ENCODE data around the gene NPIPB2.
"Not testable (repeated sequence)": the region's sequence is repeated elsewhere in the genome, so short reads cannot be mapped to it uniquely, and the experiment has no call there.

NPIPB2 gene

DNA sequence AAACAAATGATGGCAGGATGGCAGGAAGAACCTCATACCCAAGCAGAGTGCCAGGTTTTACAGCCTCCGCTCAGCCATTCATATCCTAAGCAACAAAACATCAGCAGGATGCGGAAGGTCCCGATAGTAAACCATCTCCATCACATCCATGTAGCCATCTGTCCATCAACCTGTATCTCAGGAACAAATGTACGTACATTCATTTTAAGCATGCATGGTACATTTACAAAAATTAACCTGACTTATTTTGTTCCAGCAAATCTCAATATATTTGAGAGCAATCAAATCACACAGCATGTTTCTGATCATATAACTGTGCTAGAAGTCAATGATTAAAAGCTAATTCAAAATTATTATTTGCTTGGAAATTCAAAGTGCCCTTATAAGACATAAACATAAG lies at the start of gene NPIPB2:
TSS of gene NPIPB2 (minus strand) at position 101 of the 400 bp plus-strand sequence. CDS start at position 101, 0 bp downstream.
- CTCF ChIA-PET; POLR2A ChIA-PET; DNase-seq (ENCODE audit: extremely low spot score): not testable (repeated sequence)

DNA sequence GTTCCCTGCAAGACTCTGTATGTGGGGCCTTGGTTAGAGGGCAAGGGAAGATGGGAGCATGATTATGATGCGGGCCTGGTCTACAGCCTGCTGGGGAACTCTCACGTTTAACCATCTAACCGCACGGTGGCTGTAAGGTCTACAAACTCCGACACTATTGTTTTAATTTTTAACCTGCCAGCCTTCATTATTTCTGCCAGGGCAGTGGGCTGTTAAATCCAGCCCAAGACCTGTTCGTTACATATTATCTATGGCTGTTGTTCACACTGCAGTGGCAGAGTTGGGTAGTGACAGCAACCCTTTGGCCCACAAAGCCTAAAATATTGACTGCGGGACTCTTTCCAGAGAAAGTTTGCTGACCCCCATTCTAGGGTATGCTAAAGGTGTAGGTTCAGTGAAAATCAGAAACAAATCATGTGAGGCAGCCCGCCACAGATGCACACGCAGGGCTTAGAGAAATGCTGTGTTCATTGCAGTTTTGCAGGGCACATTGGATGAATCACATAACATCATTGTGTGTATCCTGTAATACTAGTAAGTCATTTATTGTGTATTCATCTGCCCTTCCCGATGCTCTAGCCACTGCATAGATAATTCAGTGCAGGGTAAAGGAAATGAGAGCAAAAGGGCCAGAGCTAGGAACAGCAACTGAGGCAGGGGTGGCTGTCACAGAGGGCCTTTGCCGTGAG lies 49.0 kb upstream of the NPIPB2 start:
- ChIA-PET CTCF (interaction anchor here (0.6 kb wide), 1 partner anchor 104 kb away, joined by 3 read pairs; no protein-coding TSS in a partner anchor), POLR2A (no interaction called here)
- DNase-seq (ENCODE audit: extremely low spot score) = no peak
- TF ChIP-seq ELF4 (IDR thresholded peaks at IDR 0.05) (no peak), BHLHE40 (IDR thresholded peaks at IDR 0.05; ENCODE audit: borderline replicate concordance) (no peak), ARNT (IDR thresholded peaks at IDR 0.05) (no peak), FOXA1 (IDR thresholded peaks at IDR 0.05) (no peak), FOXM1 (IDR thresholded peaks at IDR 0.05; ENCODE audit: borderline replicate concordance) (no peak), TARDBP (IDR thresholded peaks at IDR 0.05) (no peak), SUZ12 (IDR thresholded peaks at IDR 0.05) (no peak), LEF1 (IDR thresholded peaks at IDR 0.05; ENCODE audit: borderline replicate concordance) (no peak)

DNA sequence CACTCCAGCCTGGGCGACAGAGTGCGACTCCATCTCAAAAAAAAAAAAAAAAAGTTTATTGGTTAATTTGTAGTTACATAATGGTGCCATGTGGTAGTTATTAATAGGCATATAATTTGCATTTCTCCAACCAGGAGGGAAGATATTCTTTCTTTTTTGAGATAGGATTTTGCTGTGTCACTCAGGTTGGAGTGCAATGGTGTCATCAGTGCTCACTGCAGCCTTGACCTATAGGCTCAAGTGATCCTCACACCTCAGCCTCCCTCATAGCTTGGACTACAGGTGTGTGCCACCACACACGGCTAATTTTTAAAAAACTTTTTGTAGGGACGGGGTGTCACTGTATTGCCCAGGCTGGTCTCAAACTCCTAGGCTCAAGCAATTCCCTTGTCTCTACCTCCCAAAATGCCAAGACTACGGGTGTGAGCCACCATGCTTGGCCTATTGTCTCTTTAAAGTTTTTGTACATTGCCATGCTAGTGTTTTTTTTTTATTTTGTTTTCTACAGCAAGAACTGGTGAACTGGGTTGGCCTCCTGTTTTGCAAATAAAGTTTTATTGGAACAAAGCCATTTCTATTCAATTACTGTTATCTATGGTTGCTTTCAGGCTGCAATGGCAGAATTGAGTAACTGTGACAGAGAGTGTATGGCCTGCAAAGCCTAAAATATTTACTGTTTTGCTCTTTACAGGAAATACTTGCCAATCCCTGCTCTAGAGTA lies 46.6 kb upstream of the NPIPB2 start:
- POLR2A ChIA-PET = no interaction called here
- no peak for DNase-seq (ENCODE audit: extremely low spot score)
- TF ChIP-seq, protein P1, sequence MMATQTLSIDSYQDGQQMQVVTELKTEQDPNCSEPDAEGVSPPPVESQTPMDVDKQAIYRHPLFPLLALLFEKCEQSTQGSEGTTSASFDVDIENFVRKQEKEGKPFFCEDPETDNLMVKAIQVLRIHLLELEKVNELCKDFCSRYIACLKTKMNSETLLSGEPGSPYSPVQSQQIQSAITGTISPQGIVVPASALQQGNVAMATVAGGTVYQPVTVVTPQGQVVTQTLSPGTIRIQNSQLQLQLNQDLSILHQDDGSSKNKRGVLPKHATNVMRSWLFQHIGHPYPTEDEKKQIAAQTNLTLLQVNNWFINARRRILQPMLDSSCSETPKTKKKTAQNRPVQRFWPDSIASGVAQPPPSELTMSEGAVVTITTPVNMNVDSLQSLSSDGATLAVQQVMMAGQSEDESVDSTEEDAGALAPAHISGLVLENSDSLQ (IDR thresholded peaks at IDR 0.05) = no peak
- no peak for TF ChIP-seq FOXA1 (IDR thresholded peaks at IDR 0.05)
- TF ChIP-seq CTBP1 (IDR thresholded peaks at IDR 0.05; ENCODE audit: borderline replicate concordance) = no peak
- TF ChIP-seq FOXM1 (IDR thresholded peaks at IDR 0.05; ENCODE audit: borderline replicate concordance) = no peak
- TF ChIP-seq NFRKB (IDR thresholded peaks at IDR 0.05) = no peak
- no peak for TF ChIP-seq LEF1 (IDR thresholded peaks at IDR 0.05; ENCODE audit: borderline replicate concordance)
- no peak for TF ChIP-seq BHLHE40 (IDR thresholded peaks at IDR 0.05; ENCODE audit: borderline replicate concordance)
- TF ChIP-seq SP1 (IDR thresholded peaks at IDR 0.05) = no peak
- no peak for TF ChIP-seq SUZ12 (IDR thresholded peaks at IDR 0.05)
- no peak for TF ChIP-seq ZNF384 (IDR thresholded peaks at IDR 0.05)
- no peak for TF ChIP-seq L3MBTL2 (conservative IDR thresholded peaks at IDR 0.05)
- TF ChIP-seq ELF4 (IDR thresholded peaks at IDR 0.05) = no peak
- no peak for TF ChIP-seq HDGF (IDR thresholded peaks at IDR 0.05; ENCODE audit: borderline replicate concordance)
- no peak for TF ChIP-seq FOXK2 (IDR thresholded peaks at IDR 0.05)
- no peak for TF ChIP-seq TARDBP (IDR thresholded peaks at IDR 0.05)
- CTCF ChIA-PET = no interaction called here

DNA sequence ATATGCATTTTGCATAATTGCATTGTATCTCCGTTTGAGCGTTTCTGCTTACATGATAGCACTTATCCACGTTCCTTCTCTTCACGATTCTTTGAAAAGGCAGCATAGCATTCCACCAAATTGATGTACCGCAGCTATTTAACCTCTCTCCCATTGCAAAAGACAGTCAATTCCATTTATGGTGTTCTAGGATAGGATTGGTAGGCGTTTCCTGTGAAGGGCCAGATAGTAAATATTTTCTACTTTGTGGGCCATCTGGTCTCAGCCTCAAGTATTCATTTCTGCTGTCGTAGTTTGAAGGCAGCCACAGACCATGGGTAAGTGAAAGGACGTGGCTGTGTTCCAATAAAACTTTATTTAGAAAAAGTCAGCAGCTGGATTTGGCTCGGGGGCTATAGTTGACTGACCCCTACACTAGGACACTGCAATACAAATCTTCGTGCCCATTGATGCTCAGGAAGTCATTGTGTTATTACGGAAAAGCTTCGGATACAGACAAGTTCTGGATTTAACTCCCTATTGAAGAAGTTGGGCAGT lies 44.7 kb upstream of the NPIPB2 start:
- ChIA-PET CTCF (no interaction called here), POLR2A (interaction anchor here (0.6 to 0.8 kb wide), 2 partner anchors 10 to 23 kb away, joined by 3 to 4 read pairs; partner anchors contain the start of gene SNX29)
- no peak for TF ChIP-seq SUZ12 (IDR thresholded peaks at IDR 0.05)
- TF ChIP-seq ARNT (IDR thresholded peaks at IDR 0.05) = no peak
- TF ChIP-seq L3MBTL2 (conservative IDR thresholded peaks at IDR 0.05) = no peak
- no peak for TF ChIP-seq HDGF (IDR thresholded peaks at IDR 0.05; ENCODE audit: borderline replicate concordance)
- no peak for TF ChIP-seq FOXM1 (IDR thresholded peaks at IDR 0.05; ENCODE audit: borderline replicate concordance)
- TF ChIP-seq BHLHE40 (IDR thresholded peaks at IDR 0.05; ENCODE audit: borderline replicate concordance) = no peak
- no peak for TF ChIP-seq ELF4 (IDR thresholded peaks at IDR 0.05)
- no peak for TF ChIP-seq NFRKB (IDR thresholded peaks at IDR 0.05)
- TF ChIP-seq SP1 (IDR thresholded peaks at IDR 0.05) = no peak
- no peak for DNase-seq (ENCODE audit: extremely low spot score)

DNA sequence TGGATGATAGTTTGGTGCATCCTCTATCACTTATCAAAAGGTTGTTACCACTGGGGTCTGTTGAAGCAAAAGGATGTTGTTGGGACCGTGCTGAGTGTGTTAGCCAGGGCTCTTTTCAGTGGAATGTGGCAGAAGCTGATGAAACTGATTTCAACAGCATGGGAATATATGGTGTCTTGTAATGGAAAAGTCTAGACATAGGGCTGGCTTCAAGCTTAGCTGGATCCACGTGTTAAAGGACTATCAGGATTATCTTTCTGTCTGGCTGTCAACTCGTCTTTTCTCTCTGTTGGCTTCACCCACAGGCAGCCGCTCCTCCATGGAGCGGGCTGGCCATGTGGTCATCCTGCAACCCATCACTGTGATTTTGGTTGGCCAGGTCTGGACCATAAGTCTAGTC lies 43.4 kb upstream of the NPIPB2 start:
- no peak for TF ChIP-seq FOXK2 (IDR thresholded peaks at IDR 0.05)
- TF ChIP-seq, protein P1 (IDR thresholded peaks at IDR 0.05) = no peak
- no peak for DNase-seq (ENCODE audit: extremely low spot score)
- POLR2A ChIA-PET = interaction anchor here (0.7 kb wide), 1 partner anchor 9 kb away, joined by 4 read pairs; the partner anchor contains the start of gene SNX29
- CTCF ChIA-PET = no interaction called here

DNA sequence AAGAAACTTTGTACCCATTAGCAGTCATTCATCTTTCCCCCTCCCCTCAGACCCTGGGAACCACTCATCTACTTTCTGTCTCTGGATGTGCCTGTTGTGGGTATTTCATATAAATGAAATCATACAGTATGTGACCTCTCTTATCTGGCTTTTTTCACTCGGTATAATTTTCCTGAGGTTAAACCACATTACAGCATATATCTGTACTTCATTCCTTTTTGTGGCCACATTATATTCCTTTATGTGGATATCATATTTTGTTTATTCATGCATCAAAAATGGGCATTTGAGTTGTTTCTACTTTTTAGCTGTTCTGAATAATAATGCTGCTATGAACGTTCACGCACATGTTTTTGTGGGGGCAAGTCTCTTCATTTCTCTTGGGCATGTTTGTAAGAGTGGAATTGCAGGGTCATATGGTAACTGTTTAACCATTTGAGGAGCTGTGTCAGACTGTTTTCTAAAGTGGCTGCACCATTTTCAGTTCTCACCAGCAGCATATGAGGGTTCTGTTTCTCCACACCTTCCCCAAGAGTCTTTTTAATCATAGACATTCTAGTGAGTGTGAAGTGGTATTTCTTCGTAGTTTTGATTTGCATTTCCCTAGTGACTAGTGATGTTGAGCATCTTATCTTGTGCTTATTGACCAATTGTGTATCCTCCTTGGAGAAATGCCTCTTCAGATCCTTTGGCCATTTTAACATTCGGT lies 38.4 kb upstream of the NPIPB2 start:
- TF ChIP-seq SP1 (IDR thresholded peaks at IDR 0.05) = no peak
- TF ChIP-seq CTBP1 (IDR thresholded peaks at IDR 0.05; ENCODE audit: borderline replicate concordance) = no peak
- TF ChIP-seq, protein P1 (IDR thresholded peaks at IDR 0.05) = no peak
- TF ChIP-seq ELF4 (IDR thresholded peaks at IDR 0.05) = no peak
- TF ChIP-seq FOXK2 (IDR thresholded peaks at IDR 0.05) = no peak
- TF ChIP-seq FOXA1 (IDR thresholded peaks at IDR 0.05) = no peak
- no peak for TF ChIP-seq BHLHE40 (IDR thresholded peaks at IDR 0.05; ENCODE audit: borderline replicate concordance)
- TF ChIP-seq ARNT (IDR thresholded peaks at IDR 0.05) = no peak
- no peak for TF ChIP-seq ZNF384 (IDR thresholded peaks at IDR 0.05)
- TF ChIP-seq NFRKB (IDR thresholded peaks at IDR 0.05) = no peak
- TF ChIP-seq FOXM1 (IDR thresholded peaks at IDR 0.05; ENCODE audit: borderline replicate concordance) = no peak
- TF ChIP-seq SUZ12 (IDR thresholded peaks at IDR 0.05) = no peak
- no peak for TF ChIP-seq L3MBTL2 (conservative IDR thresholded peaks at IDR 0.05)
- TF ChIP-seq TARDBP (IDR thresholded peaks at IDR 0.05) = no peak
- no peak for TF ChIP-seq LEF1 (IDR thresholded peaks at IDR 0.05; ENCODE audit: borderline replicate concordance)
- ChIA-PET POLR2A (no interaction called here), CTCF (no interaction called here)
- no peak for DNase-seq (ENCODE audit: extremely low spot score)
